Lung (tissue), 12 donors: ENCODE measurements around the gene HLTF. TPM values are rescaled to one million over a fixed set of nuclear protein-coding genes. Genes with fewer than 3 reads are reported as not detected.

ENCODE experiments used
- ATAC-seq: fragments of 200-7000 bp; cut with Tn5 transposase; one replicate; pipeline ENCODE4 v1.9.1; 2020; ENCODE audit warnings: moderate number of reproducible peaks; ENCODE audit not compliant: insufficient read depth, low FRiP score
- DNase-seq, 3 donors: peaks; one replicate each; pipeline ENCODE4 v3.0.0-alpha.2; 2013 to 2017
- H3K27ac ChIP-seq, 2 donors: one replicate each; pipeline ENCODE4 v1.5.1; 2013; ENCODE audit warnings: mild to moderate bottlenecking in 2 of 2, moderate library complexity in 2 of 2, control low read depth in 1 of 2, inconsistent platforms in 1 of 2, low read depth in 1 of 2, low read length in 1 of 2
- H3K27me3 ChIP-seq, 3 donors: one replicate each; pipeline ENCODE4 v1.5.1; 2013; ENCODE audit warnings: low read length in 2 of 3; ENCODE audit not compliant: control insufficient read depth in 3 of 3, insufficient read depth in 3 of 3
- H3K36me3 ChIP-seq, 4 donors: one replicate each; pipeline ENCODE4 v1.5.1; 2013; ENCODE audit warnings: low read length in 4 of 4, mild to moderate bottlenecking in 1 of 4, moderate library complexity in 1 of 4; ENCODE audit not compliant: control insufficient read depth in 4 of 4, insufficient read depth in 4 of 4
- H3K4me1 ChIP-seq, 5 donors: one replicate each; pipeline ENCODE4 v1.5.1; 2013; ENCODE audit warnings: low read length in 5 of 5, mild to moderate bottlenecking in 2 of 5, moderate library complexity in 1 of 5; ENCODE audit not compliant: control insufficient read depth in 5 of 5, insufficient read depth in 5 of 5
- H3K4me3 ChIP-seq: one replicate; pipeline ENCODE4 v1.5.1; 2013; ENCODE audit warnings: mild to moderate bottlenecking, control low read depth, moderate library complexity
- H3K9ac ChIP-seq, 2 donors: one replicate each; pipeline ENCODE4 v1.5.1; 2013; ENCODE audit warnings: low read length in 2 of 2, control low read depth in 1 of 2; ENCODE audit not compliant: insufficient read depth in 1 of 2
- H3K9me3 ChIP-seq, 4 donors: one replicate each; pipeline ENCODE4 v1.5.1; 2013; ENCODE audit warnings: low read length in 3 of 4, mild to moderate bottlenecking in 1 of 4, moderate library complexity in 1 of 4; ENCODE audit not compliant: control insufficient read depth in 4 of 4, insufficient read depth in 3 of 4
- CTCF ChIP-seq: IDR thresholded peaks from 2 replicates; pipeline ENCODE4 v1.5.1; 2012; ENCODE audit warnings: mild to moderate bottlenecking; ENCODE audit errors: control extremely low read depth, extremely low read depth
- WGBS, 2 donors: extraction: QIAGEN DNeasy Blood & Tissue Kit; methylation state at CpG; one replicate each; pipeline ENCODE4 v1.1.7; 2013; 5-methylcytosine and 5-hydroxymethylcytosine counted together
- polyA plus RNA-seq, 2 donors: library from polyadenylated mRNA; stranded (reverse); fragments of 200-250 nt; gene quantifications; one replicate each; pipeline ENCODE4 v1.2.1, GENCODE V29; 2013
- total RNA-seq, 2 donors: library from RNA; depleted of rRNA in 1 of 2; stranded (reverse); fragments of >200 nt in 1 of 2; gene quantifications; one replicate each; pipeline ENCODE4 v1.2.1, GENCODE V29; 2014 to 2021
- donor health status: control.
- donor health status: control.
- donor health status: Bipolar disorder and iron deficiency.
- donor health status: healthy.
- donor health status: DM: yes; HTN: yes; CAD: no.

Gene HLTF
- total and polyA plus RNA-seq, 4 donors: 3.6 to 54.7 (median 12.6) TPM

DNA sequence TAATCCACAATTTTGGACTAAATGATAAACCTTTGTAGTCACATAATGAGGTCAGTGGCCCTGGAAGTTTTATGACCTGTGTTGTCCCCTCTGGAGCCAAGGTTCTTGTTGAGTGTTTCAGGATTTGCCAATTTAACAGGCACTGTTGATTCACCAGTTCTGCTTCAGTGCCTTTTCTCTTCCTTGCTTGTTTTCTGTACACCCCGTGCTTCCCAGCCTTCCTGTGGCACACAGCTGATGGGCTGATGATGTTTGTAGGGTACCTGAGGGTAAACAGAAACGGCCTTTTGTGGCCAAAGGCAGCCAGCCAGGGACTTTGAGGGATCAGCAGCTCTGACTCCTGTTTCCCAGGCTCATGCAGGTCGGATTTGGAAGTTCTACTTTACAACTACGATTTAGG lies 81.7 kb downstream of the HLTF start:
- peaks cover 0 to 2% (median 0%) of the 10 kb centered on the region in 4 donors for H3K9me3 ChIP-seq
- TF ChIP-seq CTCF: no peak
- no peaks in the 10 kb centered on the region for H3K27me3 ChIP-seq
- 70 to 82% methylated on average over 4 of the region's 4 CpGs for WGBS, 2 donors
- ATAC-seq (no peak), DNase-seq (no peak)
- no peak overlapping the region for H3K4me3 ChIP-seq
- H3K9ac ChIP-seq: no peak overlapping the region
- H3K4me1 ChIP-seq: peaks cover 0 to 15% (median 3%) of the 10 kb centered on the region in 5 donors
- no peak overlapping the region for H3K27ac ChIP-seq
- H3K36me3 ChIP-seq: peaks cover 21 to 40% (median 25%) of the 10 kb centered on the region in 4 donors

DNA sequence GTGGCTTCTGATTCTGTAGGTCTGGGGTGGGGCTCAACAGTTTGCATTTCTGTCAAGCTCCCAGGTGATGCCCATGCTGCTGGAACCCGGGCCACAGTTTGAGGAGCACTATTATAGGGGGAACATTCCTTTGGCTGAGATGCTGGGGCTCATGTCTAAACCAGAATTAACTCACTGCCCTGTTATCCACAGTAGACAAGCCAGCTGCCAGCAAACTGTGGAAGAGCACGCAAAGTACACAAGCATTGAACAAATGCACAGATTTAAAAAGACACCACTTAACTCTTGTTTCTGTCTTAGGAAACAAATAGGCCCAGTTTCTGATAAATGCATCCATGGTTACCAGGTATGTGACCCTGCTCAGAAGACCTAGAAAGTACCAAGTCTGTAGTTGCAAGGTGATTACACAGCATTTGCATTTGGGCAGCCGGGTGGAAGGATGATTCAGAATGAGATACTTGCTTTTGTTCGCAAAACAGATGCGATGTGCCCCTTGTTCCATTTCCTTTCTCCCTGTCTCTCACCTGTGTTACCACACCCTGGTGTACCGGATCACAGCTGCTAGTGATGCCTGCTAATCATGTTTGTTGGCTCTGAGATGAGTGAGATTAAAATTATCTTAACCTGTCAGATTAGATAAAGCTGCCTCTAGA lies 82.6 kb downstream of the HLTF start:
- ATAC-seq (no peak), DNase-seq (no peak)
- TF ChIP-seq CTCF: no peak
- peaks cover 17 to 35% (median 21%) of the 10 kb centered on the region in 4 donors for H3K36me3 ChIP-seq
- H3K4me3 ChIP-seq: no peak overlapping the region
- 84 to 93% methylated on average over 6 of the region's 6 CpGs for WGBS, 2 donors
- H3K27ac ChIP-seq: no peak overlapping the region
- peaks cover 0 to 23% (median 4%) of the 10 kb centered on the region in 5 donors for H3K4me1 ChIP-seq
- no peaks in the 10 kb centered on the region for H3K27me3 ChIP-seq
- no peak overlapping the region for H3K9ac ChIP-seq
- H3K9me3 ChIP-seq: peaks cover 0 to 2% (median 0%) of the 10 kb centered on the region in 4 donors

- H3K4me3 ChIP-seq: no peak overlapping the region
- peaks cover 9 to 26% (median 17%) of the 10 kb centered on the region in 4 donors for H3K36me3 ChIP-seq
- WGBS, 2 donors: 82 to 88% methylated on average over 3 of the region's 3 CpGs
- no peak for TF ChIP-seq CTCF
- H3K9ac ChIP-seq: no peak overlapping the region
- no peaks in the 10 kb centered on the region for H3K9me3 ChIP-seq
- no peaks in the 10 kb centered on the region for H3K27me3 ChIP-seq
- ATAC-seq (no peak), DNase-seq (no peak)
- H3K27ac ChIP-seq: no peak overlapping the region
- peaks cover under 1 to 35% (median 4%) of the 10 kb centered on the region in 5 donors for H3K4me1 ChIP-seq
Measured at GRCh38 chr3:149001727-149002126, 84.6 kb downstream of the HLTF start.
